AG04450 (cell line): ENCODE measurements around the gene ZNF587B. TPM values are rescaled to one million over a fixed set of nuclear protein-coding genes. Genes with fewer than 3 reads are reported as not detected.
"Not testable (repeated sequence)": the region's sequence is repeated elsewhere in the genome, so short reads cannot be mapped to it uniquely, and the experiment has no call there.

Experiments used
- CTCF ChIA-PET: fragments of 300-600, 350-600 bp; formaldehyde crosslinking; extraction: SDS; loops from one replicate; lab custom pipeline; 2022; ENCODE audit warnings: antibody characterized with exemption, inconsistent platforms; lab: Charles Lee
- POLR2A ChIA-PET: fragments of 350-600 bp; formaldehyde crosslinking; extraction: SDS; loops from one replicate; lab custom pipeline; 2021; ENCODE audit warnings: antibody characterized with exemption, inconsistent platforms; lab: Yijun Ruan, JAX
- DNase-seq: peaks from one replicate; pipeline ENCODE4 v3.0.0-alpha.2; 2011; ENCODE audit warnings: low read depth, low spot score
- H3K27ac ChIP-seq: one replicate; pipeline ENCODE4 v1.5.1; 2012; ENCODE audit warnings: low read depth, low read length, control low read depth
- H3K27me3 ChIP-seq: one replicate; pipeline ENCODE4 v1.6.0; 2012; ENCODE audit warnings: low read length; ENCODE audit not compliant: control insufficient read depth, insufficient read depth
- H3K4me3 ChIP-seq: 2 replicates; pipeline ENCODE4 v1.5.1; 2011; ENCODE audit warnings: mild to moderate bottlenecking, low read depth, low read length, control low read depth
- H3K9me3 ChIP-seq: 2 replicates; pipeline ENCODE4 v1.5.1; 2012; ENCODE audit warnings: low read length; ENCODE audit not compliant: control insufficient read depth, insufficient read depth
- polyA plus RNA-seq: library from polyadenylated mRNA; depleted of rRNA; stranded (reverse); fragments of >200 nt; gene quantifications from 2 replicates; pipeline ENCODE4 v1.2.3, GENCODE V29; 2011
- TF ChIP-seq, protein P1 (sequence below): IDR thresholded peaks from 2 replicates; pipeline ENCODE4 v1.5.1; 2011; ENCODE audit warnings: low read depth, low read length, control low read depth, inconsistent platforms

The ZNF587B gene
- polyA plus RNA-seq, 1 experiment = 5.7 TPM

DNA sequence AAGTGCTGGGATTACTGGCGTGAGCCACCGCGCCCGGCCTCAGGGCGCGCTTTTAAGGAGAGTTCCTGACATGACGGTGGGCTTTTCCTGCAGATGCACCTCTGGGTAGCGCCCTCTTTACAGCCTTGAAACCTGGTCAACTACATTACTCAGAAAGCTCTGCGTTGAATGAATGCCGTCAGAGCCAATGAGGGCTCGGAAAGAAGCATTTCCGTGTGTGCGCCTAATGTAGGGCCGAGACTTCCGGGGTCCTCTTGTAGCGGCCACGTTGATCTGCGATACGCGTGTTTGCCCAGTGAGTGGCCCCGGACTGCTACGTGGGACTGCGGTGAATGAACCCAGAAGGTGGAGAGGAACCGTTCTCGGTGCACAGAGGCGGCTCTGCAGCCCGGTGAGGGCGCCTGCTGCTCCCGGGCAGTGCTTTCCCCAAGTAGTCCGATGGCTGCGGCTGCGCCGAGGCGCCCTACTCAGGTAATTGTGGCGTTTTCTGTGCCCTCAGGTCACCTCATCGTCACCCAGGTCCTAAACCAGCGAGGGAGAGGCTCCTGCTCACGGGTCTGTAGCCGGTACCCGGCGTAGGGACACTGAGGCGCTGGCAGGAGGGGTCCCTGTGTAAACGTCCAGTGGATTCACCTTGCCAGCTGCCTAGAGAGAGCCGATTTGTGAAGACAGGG is 10.5 kb upstream of the ZNF587B start:
- CTCF ChIA-PET = interaction anchor here (1.1 to 1.2 kb wide), 2 partner anchors 11 to 69 kb away, joined by 4 to 5 read pairs; partner anchors contain the start of genes ZNF587B and ZNF814
- POLR2A ChIA-PET = interaction anchor here (0.8 to 1.7 kb wide), 8 partner anchors 16 to 343 kb away, joined by 3 to 8 read pairs (median 4); partner anchors contain the start of genes ZNF586, ZNF587 and ZNF671
- TF ChIP-seq, protein P1, sequence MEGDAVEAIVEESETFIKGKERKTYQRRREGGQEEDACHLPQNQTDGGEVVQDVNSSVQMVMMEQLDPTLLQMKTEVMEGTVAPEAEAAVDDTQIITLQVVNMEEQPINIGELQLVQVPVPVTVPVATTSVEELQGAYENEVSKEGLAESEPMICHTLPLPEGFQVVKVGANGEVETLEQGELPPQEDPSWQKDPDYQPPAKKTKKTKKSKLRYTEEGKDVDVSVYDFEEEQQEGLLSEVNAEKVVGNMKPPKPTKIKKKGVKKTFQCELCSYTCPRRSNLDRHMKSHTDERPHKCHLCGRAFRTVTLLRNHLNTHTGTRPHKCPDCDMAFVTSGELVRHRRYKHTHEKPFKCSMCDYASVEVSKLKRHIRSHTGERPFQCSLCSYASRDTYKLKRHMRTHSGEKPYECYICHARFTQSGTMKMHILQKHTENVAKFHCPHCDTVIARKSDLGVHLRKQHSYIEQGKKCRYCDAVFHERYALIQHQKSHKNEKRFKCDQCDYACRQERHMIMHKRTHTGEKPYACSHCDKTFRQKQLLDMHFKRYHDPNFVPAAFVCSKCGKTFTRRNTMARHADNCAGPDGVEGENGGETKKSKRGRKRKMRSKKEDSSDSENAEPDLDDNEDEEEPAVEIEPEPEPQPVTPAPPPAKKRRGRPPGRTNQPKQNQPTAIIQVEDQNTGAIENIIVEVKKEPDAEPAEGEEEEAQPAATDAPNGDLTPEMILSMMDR = no peak
- peak; percentile 79 for DNase-seq
- no peaks in the 10 kb centered on the region for H3K27me3 ChIP-seq
- peak overlapping the region; percentile 98 for H3K4me3 ChIP-seq
- peak overlapping the region; percentile 93 for H3K27ac ChIP-seq
- H3K9me3 ChIP-seq = no peaks in the 10 kb centered on the region; the same call in 1 of the 2 replicates

DNA sequence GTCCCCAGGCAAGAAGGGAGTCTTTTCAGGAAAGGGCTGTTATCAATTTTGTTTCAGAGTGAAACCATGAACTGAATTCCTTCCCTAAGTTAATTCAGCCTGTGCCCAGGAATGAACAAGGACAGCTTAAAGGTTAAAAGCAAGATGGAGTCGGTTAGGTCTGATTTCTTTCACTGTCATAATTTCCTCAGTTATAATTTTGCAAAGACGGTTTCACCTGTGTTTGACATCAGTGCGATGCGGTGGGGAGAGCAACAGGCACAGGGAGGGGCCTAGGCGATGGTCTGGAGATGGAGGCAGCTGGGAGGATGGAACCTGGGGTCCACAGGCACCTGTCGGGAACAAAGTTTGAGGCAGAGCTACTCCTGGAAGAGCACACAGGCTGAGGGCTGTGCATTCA is 9.5 kb upstream of the ZNF587B start:
- TF ChIP-seq, protein P1 = no peak
- Histone ChIP-seq H3K27me3 (no peaks in the 10 kb centered on the region), H3K27ac (no peak overlapping the region), H3K9me3 (no peaks in the 10 kb centered on the region; the same call in 1 of the 2 replicates), H3K4me3 (peak overlapping the region; percentile 98)
- ChIA-PET POLR2A (no interaction called here), CTCF (no interaction called here)
- DNase-seq = no peak

DNA sequence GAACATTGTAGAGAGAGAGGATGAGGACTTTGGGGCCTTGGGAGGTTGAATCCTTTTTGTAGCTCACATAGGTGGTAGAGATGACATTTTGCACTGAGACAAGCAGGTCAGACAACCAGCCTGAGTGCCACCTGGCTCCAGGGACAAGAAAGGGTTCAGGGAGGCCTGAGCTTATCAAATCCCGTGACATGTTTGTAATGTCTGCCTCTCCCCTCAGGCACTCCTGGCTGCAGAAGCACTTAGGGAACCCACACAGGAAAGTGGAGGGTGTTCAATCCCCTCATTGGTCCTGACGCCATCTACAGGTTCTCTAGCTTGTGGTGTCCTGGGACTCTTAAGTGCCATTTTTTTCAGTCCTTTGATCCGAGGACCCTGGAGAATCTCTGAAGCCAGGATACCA is 9.0 kb upstream of the ZNF587B start:
- H3K27me3 ChIP-seq, H3K9me3 ChIP-seq, H3K27ac ChIP-seq, CTCF ChIA-PET, DNase-seq, POLR2A ChIA-PET: not testable (repeated sequence)
- peak overlapping the region; percentile 98; the same call in 1 of the 2 replicates for H3K4me3 ChIP-seq

DNA sequence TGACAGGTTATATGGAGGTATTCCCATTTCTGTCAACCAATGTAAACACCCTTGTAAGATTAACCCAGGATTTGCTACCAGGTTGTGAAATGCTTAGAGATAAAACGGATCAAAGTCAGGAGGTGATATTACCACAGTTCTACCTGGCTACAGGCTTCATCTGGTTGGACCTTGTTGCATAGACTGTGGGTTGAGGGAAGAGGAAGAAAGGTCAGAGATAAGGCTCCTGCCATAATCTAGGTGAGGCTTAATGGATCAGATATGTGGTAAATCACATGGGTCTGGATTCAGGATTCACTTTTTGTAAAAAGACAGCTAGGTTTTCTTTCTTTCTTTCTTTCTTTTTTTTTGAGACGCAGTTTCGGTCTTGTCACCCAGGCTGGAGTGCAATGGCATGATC is 8.6 kb upstream of the ZNF587B start:
- H3K27me3 ChIP-seq, H3K4me3 ChIP-seq, CTCF ChIA-PET, H3K27ac ChIP-seq, POLR2A ChIA-PET, H3K9me3 ChIP-seq, DNase-seq: not testable (repeated sequence)

DNA sequence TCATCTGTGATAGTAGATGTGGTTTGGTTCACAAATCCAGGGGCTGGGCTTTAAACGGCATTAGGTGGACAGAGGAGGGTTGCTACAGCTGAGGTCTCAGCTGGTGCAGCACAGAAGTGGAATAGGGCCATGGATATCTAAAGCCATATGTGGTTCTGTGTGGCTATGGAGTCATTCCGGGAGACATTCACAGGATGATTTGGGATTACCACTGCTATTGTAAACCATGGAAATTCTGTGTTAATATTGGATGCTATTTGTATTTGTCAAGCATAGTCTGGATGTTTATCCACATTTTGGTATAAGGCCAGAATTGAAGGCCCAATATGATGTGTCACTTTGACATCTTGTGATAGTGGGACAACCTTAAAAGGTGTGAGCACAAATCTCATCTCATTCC is 6.9 kb upstream of the ZNF587B start:
- H3K27me3 ChIP-seq, POLR2A ChIA-PET, H3K4me3 ChIP-seq, H3K27ac ChIP-seq, H3K9me3 ChIP-seq, CTCF ChIA-PET, DNase-seq: not testable (repeated sequence)

DNA sequence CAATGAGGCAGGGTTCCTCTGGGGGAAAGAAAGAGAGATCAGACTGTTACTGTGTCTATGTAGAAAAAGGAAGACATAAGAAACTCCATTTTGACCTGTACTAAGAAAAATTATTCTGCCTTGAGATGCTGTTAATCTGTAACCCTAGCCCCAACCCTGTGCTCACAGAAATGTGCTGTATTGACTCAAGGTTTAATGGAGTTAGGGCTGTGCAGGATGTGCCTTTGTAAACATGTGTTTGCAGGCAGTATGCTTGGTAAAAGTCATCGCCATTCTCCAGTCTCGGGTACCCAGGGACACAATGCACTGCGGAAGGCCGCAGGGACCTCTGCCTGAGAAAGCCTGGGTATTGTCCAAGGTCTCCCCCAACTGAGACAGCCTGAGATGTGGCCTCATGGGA is 6.5 kb upstream of the ZNF587B start:
- H3K27me3 ChIP-seq, CTCF ChIA-PET, H3K9me3 ChIP-seq, H3K27ac ChIP-seq, H3K4me3 ChIP-seq, POLR2A ChIA-PET, DNase-seq: not testable (repeated sequence)

DNA sequence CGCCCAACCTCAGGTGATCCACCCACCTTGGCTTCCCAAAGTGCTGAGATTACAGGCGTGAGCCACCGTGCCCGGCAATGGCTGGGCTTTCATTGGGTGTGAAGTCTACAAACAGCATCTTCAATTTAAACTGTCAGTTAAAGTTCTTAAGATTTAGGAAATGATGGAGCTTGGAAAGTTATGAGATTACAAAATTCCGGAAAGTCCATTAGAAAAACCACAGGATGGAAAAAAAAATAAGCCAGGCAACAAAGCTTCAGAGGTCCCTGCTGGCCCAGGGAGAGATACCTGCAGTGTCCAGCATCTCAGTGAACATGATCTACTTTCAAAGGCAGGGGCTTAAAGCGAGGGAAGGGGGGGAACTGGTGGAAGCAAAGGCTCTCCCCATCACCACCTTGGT is 4.6 kb upstream of the ZNF587B start:
- no peak overlapping the region for H3K4me3 ChIP-seq
- no peaks in the 10 kb centered on the region for H3K27me3 ChIP-seq
- DNase-seq = no peak
- H3K27ac ChIP-seq = no peak overlapping the region
- TF ChIP-seq, protein P1 = no peak
- CTCF ChIA-PET = no interaction called here
- POLR2A ChIA-PET = interaction anchor here (0.7 kb wide), 1 partner anchor 37 kb away, joined by 3 read pairs; no protein-coding TSS in a partner anchor
- no peaks in the 10 kb centered on the region; the same call in 1 of the 2 replicates for H3K9me3 ChIP-seq
